ENCODE data around the gene CAMSAP1.

The CAMSAP1 gene

GRCh38 chr9:135937521-135938489, 30.5 kb upstream of the CAMSAP1 start:
- no peak for DNase-seq

GRCh38 chr9:135933114-135933513, 25.8 kb upstream of the CAMSAP1 start:
- DNase-seq = no peak

GRCh38 chr9:135932656-135933055, 25.3 kb upstream of the CAMSAP1 start:
- DNase-seq = no peak

- no peak for DNase-seq
Observed at GRCh38 chr9:135931349-135931820, 24.0 kb upstream of the CAMSAP1 start.

GRCh38 chr9:135930446-135931345, 23.4 kb upstream of the CAMSAP1 start:
- no peak for DNase-seq

- no peak for DNase-seq
Observed at GRCh38 chr9:135929656-135930445, 22.5 kb upstream of the CAMSAP1 start.

- DNase-seq = no peak
Observed at GRCh38 chr9:135928731-135929655, 21.6 kb upstream of the CAMSAP1 start.

GRCh38 chr9:135928074-135928730, 20.9 kb upstream of the CAMSAP1 start:
- no peak for DNase-seq

GRCh38 chr9:135927195-135928013, 20.1 kb upstream of the CAMSAP1 start:
- DNase-seq = no peak

GRCh38 chr9:135926402-135927194, 19.3 kb upstream of the CAMSAP1 start:
- DNase-seq = peak; percentile 38

GRCh38 chr9:135925496-135926133, 18.3 kb upstream of the CAMSAP1 start:
- no peak for DNase-seq

- no peak for DNase-seq
Observed at GRCh38 chr9:135924628-135925338, 17.4 kb upstream of the CAMSAP1 start.

- no peak for DNase-seq
Observed at GRCh38 chr9:135923508-135923907, 16.2 kb upstream of the CAMSAP1 start.

GRCh38 chr9:135921749-135922310, 14.5 kb upstream of the CAMSAP1 start:
- no peak for DNase-seq

GRCh38 chr9:135920973-135921585, 13.7 kb upstream of the CAMSAP1 start:
- no peak for DNase-seq

GRCh38 chr9:135920256-135920930, 13.0 kb upstream of the CAMSAP1 start:
- DNase-seq = no peak

Data from activated CD8-positive, alpha-beta memory T cell treated with anti-CD3 and anti-CD28 coated beads, Interleukin-2, amount 50 U/mL, for 4 hours (primary cell).